HepG2 (cell line): Measurements from ENCODE around the gene MRPL14. TPM values are rescaled to one million over a fixed set of nuclear protein-coding genes. Genes with fewer than 3 reads are reported as not detected.

Source experiments
- ARID2 ChIP-seq: sonication (generic); formaldehyde crosslinking; IDR thresholded peaks from 2 replicates; pipeline ENCODE4 v1.8.1; 2022; ENCODE audit warnings: mild to moderate bottlenecking, missing genetic modification reagents, borderline replicate concordance
- HDAC6 ChIP-seq: fragments of 200-600 bp; sonication (generic); IDR thresholded peaks from 2 replicates; pipeline ENCODE4 v1.7.0; 2017; ENCODE audit warnings: mild to moderate bottlenecking, antibody characterized with exemption, low read length, low read depth
- HOXA9 ChIP-seq: sonication (generic); formaldehyde crosslinking; IDR thresholded peaks from 2 replicates; pipeline ENCODE4 v1.8.1; 2022; ENCODE audit warnings: missing genetic modification reagents, mild to moderate bottlenecking, moderate library complexity, borderline replicate concordance
- IRF9 ChIP-seq: sonication (generic); formaldehyde crosslinking; IDR thresholded peaks from 2 replicates; pipeline ENCODE4 v1.8.0; 2022; ENCODE audit warnings: missing genetic modification reagents, mild to moderate bottlenecking, borderline replicate concordance
- JDP2 ChIP-seq: sonication (generic); formaldehyde crosslinking; IDR thresholded peaks from 2 replicates; pipeline ENCODE4 v1.8.1; 2022; ENCODE audit warnings: missing genetic modification reagents, borderline replicate concordance
- MAFG ChIP-seq: sonication (generic); formaldehyde crosslinking; IDR thresholded peaks from 2 replicates; pipeline ENCODE4 v1.5.1; 2020; ENCODE audit warnings: mild to moderate bottlenecking, missing genetic modification reagents
- MIXL1 ChIP-seq: IDR thresholded peaks from 2 replicates; pipeline ENCODE4 v1.6.1; 2016
- NFYB ChIP-seq: sonication (generic); formaldehyde crosslinking; IDR thresholded peaks from 2 replicates; pipeline ENCODE4 v1.4.0; 2020; ENCODE audit warnings: missing genetic modification reagents
- PRDM10 ChIP-seq: sonication (generic); formaldehyde crosslinking; IDR thresholded peaks from 2 replicates; pipeline ENCODE4 v1.4.0; 2020; ENCODE audit warnings: low read depth, missing genetic modification reagents
- SATB2 ChIP-seq: sonication (generic); formaldehyde crosslinking; IDR thresholded peaks from 2 replicates; pipeline ENCODE4 v1.5.0; 2020; ENCODE audit warnings: missing genetic modification reagents
- SKI ChIP-seq: fragments of 450-650 bp; IDR thresholded peaks from one replicate; pipeline ENCODE4 v1.6.1; 2018; ENCODE audit warnings: mild to moderate bottlenecking; ENCODE audit not compliant: partially characterized antibody
- SMARCE1 ChIP-seq: fragments of 450-650 bp; IDR thresholded peaks from 2 replicates; pipeline ENCODE4 v1.6.1; 2017; ENCODE audit warnings: borderline replicate concordance
- SUZ12 ChIP-seq: fragments of 150-350 bp; IDR thresholded peaks from 2 replicates; pipeline ENCODE4 v1.6.1; 2014; ENCODE audit warnings: low read depth, low read length
- ZBTB1 ChIP-seq: sonication (generic); formaldehyde crosslinking; IDR thresholded peaks from 2 replicates; pipeline ENCODE4 v1.4.0; 2020; ENCODE audit warnings: missing genetic modification reagents, borderline replicate concordance
- ZKSCAN8 ChIP-seq: IDR thresholded peaks from 2 replicates; pipeline ENCODE4 v1.6.1; 2016; ENCODE audit warnings: borderline replicate concordance, missing genetic modification reagents, missing compliant biosample characterization
- ZMYM2 ChIP-seq: sonication (generic); formaldehyde crosslinking; IDR thresholded peaks from 2 replicates; pipeline ENCODE4 v1.8.0; 2022; ENCODE audit warnings: mild to moderate bottlenecking, missing genetic modification reagents
- ZNF180 ChIP-seq: sonication (generic); formaldehyde crosslinking; IDR thresholded peaks from 2 replicates; pipeline ENCODE4 v1.4.0; 2020; ENCODE audit warnings: low read depth, missing genetic modification reagents, borderline replicate concordance
- ZNF3 ChIP-seq: IDR thresholded peaks from 2 replicates; pipeline ENCODE4 v1.7.0; 2017; ENCODE audit warnings: inconsistent platforms
- ZNF660 ChIP-seq: sonication (generic); formaldehyde crosslinking; IDR thresholded peaks from 2 replicates; pipeline ENCODE4 v1.5.1; 2020; ENCODE audit warnings: mild to moderate bottlenecking, low read depth, missing genetic modification reagents, borderline replicate concordance
- ZNF713 ChIP-seq: sonication (generic); formaldehyde crosslinking; IDR thresholded peaks from 2 replicates; pipeline ENCODE4 v1.4.0; 2020; ENCODE audit warnings: mild to moderate bottlenecking, missing genetic modification reagents
- polyA plus RNA-seq, 8 experiments: library from polyadenylated mRNA; depleted of rRNA in 3 of 8; stranded (reverse) in 7 of 8; unstranded in 1 of 8; fragments of >200 nt; fragmentation: Illumina TruSeq in 4 of 8; extraction: Trizol in 4 of 8; gene quantifications; 2 replicates each; pipeline versions ENCODE4 v1.2.1 to v1.2.3, GENCODE V29; 2011 to 2016; ENCODE audit warnings: low read depth in 4 of 8, missing spikeins in 1 of 8, mixed read lengths in 1 of 8; ENCODE audit not compliant: insufficient read depth in 1 of 8
- total RNA-seq, 5 experiments: library from RNA; depleted of rRNA; stranded (reverse); fragments of >200 nt; fragmentation: Illumina TruSeq; extraction: Trizol; gene quantifications; 2 replicates each; pipeline ENCODE4 v1.2.3, GENCODE V29; 2016; ENCODE audit warnings: low read depth in 1 of 5

Gene MRPL14
- total and polyA plus RNA-seq, 2 of the 13 experiments (the other 11 are each of a cell fraction or from before 2014, with no cell fraction given): 157 to 178 TPM

GRCh38 chr6:44074439-44074812 lies 52.8 kb downstream of the MRPL14 start (continued):
- no peak for TF ChIP-seq PRDM10 (CRISPR knock-in tag)
- no peak for TF ChIP-seq HDAC6
- TF ChIP-seq SUZ12: no peak
- TF ChIP-seq ZNF713: no peak; the same call in 1 of the 2 replicates
- TF ChIP-seq SMARCE1: no peak
- no peak for TF ChIP-seq ZNF180 (CRISPR knock-in tag)
- TF ChIP-seq ZBTB1: no peak
- TF ChIP-seq SKI: peak; percentile 44
- TF ChIP-seq SATB2 (CRISPR knock-in tag): no peak
- peak; percentile 42; the same call in 1 of the 2 replicates for TF ChIP-seq MIXL1 (CRISPR knock-in tag)
- no peak for TF ChIP-seq ZNF660
- TF ChIP-seq IRF9 (CRISPR knock-in tag): no peak
- no peak for TF ChIP-seq ZNF3 (CRISPR knock-in tag)
- 0 out of 2 replicates have a peak, but pooled peaks have one; percentile 31 for TF ChIP-seq NFYB (CRISPR knock-in tag)
- TF ChIP-seq ZKSCAN8 (CRISPR knock-in tag): peak; percentile 86
- TF ChIP-seq ARID2 (CRISPR knock-in tag): no peak
- TF ChIP-seq ZMYM2: no peak
- no peak for TF ChIP-seq HOXA9 (CRISPR knock-in tag)
- TF ChIP-seq JDP2 (CRISPR knock-in tag): no peak
- TF ChIP-seq MAFG (CRISPR knock-in tag): no peak
